ENCODE data around the gene CMIP. TPM values are rescaled to one million over a fixed set of nuclear protein-coding genes. Genes with fewer than 3 reads are reported as not detected.

Gene CMIP
- polyA plus RNA-seq, 1 experiment: 4.9 TPM

GRCh38 chr16:81758376-81758775 lies 313.8 kb downstream of the CMIP start:
- POLR2A ChIA-PET: no interaction called here
- TF ChIP-seq, protein P1, sequence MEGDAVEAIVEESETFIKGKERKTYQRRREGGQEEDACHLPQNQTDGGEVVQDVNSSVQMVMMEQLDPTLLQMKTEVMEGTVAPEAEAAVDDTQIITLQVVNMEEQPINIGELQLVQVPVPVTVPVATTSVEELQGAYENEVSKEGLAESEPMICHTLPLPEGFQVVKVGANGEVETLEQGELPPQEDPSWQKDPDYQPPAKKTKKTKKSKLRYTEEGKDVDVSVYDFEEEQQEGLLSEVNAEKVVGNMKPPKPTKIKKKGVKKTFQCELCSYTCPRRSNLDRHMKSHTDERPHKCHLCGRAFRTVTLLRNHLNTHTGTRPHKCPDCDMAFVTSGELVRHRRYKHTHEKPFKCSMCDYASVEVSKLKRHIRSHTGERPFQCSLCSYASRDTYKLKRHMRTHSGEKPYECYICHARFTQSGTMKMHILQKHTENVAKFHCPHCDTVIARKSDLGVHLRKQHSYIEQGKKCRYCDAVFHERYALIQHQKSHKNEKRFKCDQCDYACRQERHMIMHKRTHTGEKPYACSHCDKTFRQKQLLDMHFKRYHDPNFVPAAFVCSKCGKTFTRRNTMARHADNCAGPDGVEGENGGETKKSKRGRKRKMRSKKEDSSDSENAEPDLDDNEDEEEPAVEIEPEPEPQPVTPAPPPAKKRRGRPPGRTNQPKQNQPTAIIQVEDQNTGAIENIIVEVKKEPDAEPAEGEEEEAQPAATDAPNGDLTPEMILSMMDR (IDR thresholded peaks at IDR 0.05; ENCODE audit: insufficient read depth, low read depth, low read length): no peak
- CTCF ChIA-PET: interaction anchor here (0.6 kb wide), 1 partner anchor 53 kb away, joined by 3 read pairs; no protein-coding TSS in a partner anchor
- no peaks in the 10 kb centered on the region for H3K36me3 ChIP-seq (ENCODE audit: control insufficient read depth, insufficient read depth, low read length)
- no peak for DNase-seq (ENCODE audit: low read depth)
- no peak overlapping the region for H3K4me3 ChIP-seq (ENCODE audit: low read depth, low read length)
- H3K27me3 ChIP-seq (ENCODE audit: control insufficient read depth, insufficient read depth, low read length): no peaks in the 10 kb centered on the region

Small RNA genes lying within 50 kb of the gene (small RNA-seq; reads per million reads assigned to genes)
- gene MIR6504 (ENCODE audit: insufficient read length, low read depth, low replicate concordance) (not detected), gene MIR7854 (ENCODE audit: insufficient read length, low read depth, low replicate concordance) (not detected)

Other genes with a start within 250 kb of the CMIP start
- not detected in 2 replicates for gene BCO1, start 206.1 kb upstream of the CMIP start, polyA plus RNA-seq (2011; rRNA removed)
- gene GAN, start 129.8 kb upstream of the CMIP start, polyA plus RNA-seq (2011; rRNA removed): 2.1 and 4.1 TPM in 2 replicates